ENCODE data around the gene S100A6.

The S100A6 gene

GRCh38 chr1:153505576-153505975 is 30.2 kb downstream of the S100A6 start:
- Histone ChIP-seq H3K27ac (no peak overlapping the region), H3K36me3 (ENCODE audit: insufficient read depth) (no peaks in the 10 kb centered on the region)
- TF ChIP-seq CTCF (conservative IDR thresholded peaks at IDR 0.05; ENCODE audit: low read depth, low read length) = no peak

GRCh38 chr1:153503766-153504165 is 32.0 kb downstream of the S100A6 start:
- Histone ChIP-seq H3K4me3 (IDR thresholded peaks at IDR 0.05; ENCODE audit: insufficient read depth, low read depth, low read length) (no peak overlapping the region), H3K27ac (no peak overlapping the region)
- no peak for TF ChIP-seq CTCF (conservative IDR thresholded peaks at IDR 0.05; ENCODE audit: low read depth, low read length)

More at GRCh38 chr1:153505576-153505975, 30.2 kb downstream of the S100A6 start:
- Histone ChIP-seq H3K4me2 (no peak overlapping the region), H3K27me3 (ENCODE audit: insufficient read depth, low read depth) (no peaks in the 10 kb centered on the region), H4K20me1 (ENCODE audit: insufficient read depth) (no peaks in the 10 kb centered on the region), H3K4me1 (ENCODE audit: low read depth, poor library complexity, severe bottlenecking) (peaks cover under 1% of the 10 kb centered on the region), H3K79me2 (ENCODE audit: insufficient read depth, low read depth) (no peaks in the 10 kb centered on the region), H2AFZ (ENCODE audit: low read depth) (no peak overlapping the region), H3K9ac (no peak overlapping the region), H3K4me3 (IDR thresholded peaks at IDR 0.05; ENCODE audit: insufficient read depth, low read depth, low read length) (no peak overlapping the region)

GRCh38 chr1:153498746-153499145 is 37.0 kb downstream of the S100A6 start:
- no peaks in the 10 kb centered on the region for H3K79me2 ChIP-seq (ENCODE audit: insufficient read depth, low read depth)
- no peak for TF ChIP-seq CTCF (conservative IDR thresholded peaks at IDR 0.05; ENCODE audit: low read depth, low read length)

More at GRCh38 chr1:153503766-153504165, 32.0 kb downstream of the S100A6 start:
- Histone ChIP-seq H3K4me2 (no peak overlapping the region), H2AFZ (ENCODE audit: low read depth) (no peak overlapping the region), H4K20me1 (ENCODE audit: insufficient read depth) (no peaks in the 10 kb centered on the region), H3K4me1 (ENCODE audit: low read depth, poor library complexity, severe bottlenecking) (no peaks in the 10 kb centered on the region), H3K79me2 (ENCODE audit: insufficient read depth, low read depth) (no peaks in the 10 kb centered on the region), H3K36me3 (ENCODE audit: insufficient read depth) (no peaks in the 10 kb centered on the region), H3K27me3 (ENCODE audit: insufficient read depth, low read depth) (no peaks in the 10 kb centered on the region), H3K9ac (no peak overlapping the region)

GRCh38 chr1:153495536-153495935 is 40.3 kb downstream of the S100A6 start:
- no peaks in the 10 kb centered on the region for H4K20me1 ChIP-seq (ENCODE audit: insufficient read depth)
- no peaks in the 10 kb centered on the region for H3K36me3 ChIP-seq (ENCODE audit: insufficient read depth)
- TF ChIP-seq CTCF (conservative IDR thresholded peaks at IDR 0.05; ENCODE audit: low read depth, low read length) = no peak
- H3K9ac ChIP-seq = no peak overlapping the region
- H3K4me3 ChIP-seq (IDR thresholded peaks at IDR 0.05; ENCODE audit: insufficient read depth, low read depth, low read length) = no peak overlapping the region
- no peak overlapping the region for H3K27ac ChIP-seq
- peaks cover 4% of the 10 kb centered on the region for H3K4me1 ChIP-seq (ENCODE audit: low read depth, poor library complexity, severe bottlenecking)
- H3K27me3 ChIP-seq (ENCODE audit: insufficient read depth, low read depth) = no peaks in the 10 kb centered on the region
- no peaks in the 10 kb centered on the region for H3K79me2 ChIP-seq (ENCODE audit: insufficient read depth, low read depth)
- no peak overlapping the region for H2AFZ ChIP-seq (ENCODE audit: low read depth)
- no peak overlapping the region for H3K4me2 ChIP-seq

More at GRCh38 chr1:153498746-153499145, 37.0 kb downstream of the S100A6 start:
- no peak overlapping the region for H3K4me2 ChIP-seq
- H3K27ac ChIP-seq = no peak overlapping the region
- no peak overlapping the region for H3K9ac ChIP-seq
- no peaks in the 10 kb centered on the region for H3K27me3 ChIP-seq (ENCODE audit: insufficient read depth, low read depth)
- no peaks in the 10 kb centered on the region for H3K36me3 ChIP-seq (ENCODE audit: insufficient read depth)
- H4K20me1 ChIP-seq (ENCODE audit: insufficient read depth) = no peaks in the 10 kb centered on the region
- H3K4me1 ChIP-seq (ENCODE audit: low read depth, poor library complexity, severe bottlenecking) = peaks cover 4% of the 10 kb centered on the region
- H2AFZ ChIP-seq (ENCODE audit: low read depth) = no peak overlapping the region
- no peak overlapping the region for H3K4me3 ChIP-seq (IDR thresholded peaks at IDR 0.05; ENCODE audit: insufficient read depth, low read depth, low read length)

Data from KMS-11 (cell line).